Activated CD4-positive, alpha-beta T cell treated with anti-CD3 and anti-CD28 coated beads, Interleukin-2, amount 10 ng/mL, durations not matched to agents 7 days and 5 days (primary cell): ENCODE measurements around the gene ZHX3. TPM values are rescaled to one million over a fixed set of nuclear protein-coding genes. Genes with fewer than 3 reads are reported as not detected.

Experiments used
- CTCF ChIA-PET: fragments of 350-600 bp; sonication (Branson Sonifier 250); formaldehyde crosslinking; loops from one replicate; lab custom pipeline; 2021; ENCODE audit warnings: antibody characterized with exemption; lab: Charles Lee
- POLR2A ChIA-PET: fragments of 350-600 bp; sonication (Branson Sonifier 250); formaldehyde crosslinking; loops from one replicate; lab custom pipeline; 2021; ENCODE audit warnings: antibody characterized with exemption; lab: Charles Lee
- DNase-seq: peaks from one replicate; pipeline ENCODE4 v3.0.0-alpha.2; 2020
- H3K27ac Mint-ChIP-seq: one replicate; pipeline ENCODE4 v1.8.0; 2021; ENCODE audit warnings: mild to moderate bottlenecking, moderate library complexity, mixed read lengths
- H3K27me3 Mint-ChIP-seq: one replicate; pipeline ENCODE4 v1.8.0; 2021; ENCODE audit warnings: mixed read lengths
- H3K36me3 Mint-ChIP-seq: one replicate; pipeline ENCODE4 v1.8.0; 2021; ENCODE audit warnings: low read depth, mixed read lengths
- H3K4me1 Mint-ChIP-seq: one replicate; pipeline ENCODE4 v1.8.0; 2021; ENCODE audit warnings: mixed read lengths
- H3K4me3 Mint-ChIP-seq: one replicate; pipeline ENCODE4 v1.8.0; 2021; ENCODE audit warnings: mild to moderate bottlenecking, moderate library complexity, mixed read lengths
- H3K9me3 Mint-ChIP-seq: one replicate; pipeline ENCODE4 v1.8.0; 2021; ENCODE audit warnings: mixed read lengths
- total RNA-seq, 2 experiments: library from RNA; stranded (reverse); gene quantifications; one replicate each; pipeline ENCODE4 v1.2.3, GENCODE V29; 2021

The ZHX3 gene
- total RNA-seq, 2 experiments from 2014 or later, result 8.6 to 10.2 TPM

DNA sequence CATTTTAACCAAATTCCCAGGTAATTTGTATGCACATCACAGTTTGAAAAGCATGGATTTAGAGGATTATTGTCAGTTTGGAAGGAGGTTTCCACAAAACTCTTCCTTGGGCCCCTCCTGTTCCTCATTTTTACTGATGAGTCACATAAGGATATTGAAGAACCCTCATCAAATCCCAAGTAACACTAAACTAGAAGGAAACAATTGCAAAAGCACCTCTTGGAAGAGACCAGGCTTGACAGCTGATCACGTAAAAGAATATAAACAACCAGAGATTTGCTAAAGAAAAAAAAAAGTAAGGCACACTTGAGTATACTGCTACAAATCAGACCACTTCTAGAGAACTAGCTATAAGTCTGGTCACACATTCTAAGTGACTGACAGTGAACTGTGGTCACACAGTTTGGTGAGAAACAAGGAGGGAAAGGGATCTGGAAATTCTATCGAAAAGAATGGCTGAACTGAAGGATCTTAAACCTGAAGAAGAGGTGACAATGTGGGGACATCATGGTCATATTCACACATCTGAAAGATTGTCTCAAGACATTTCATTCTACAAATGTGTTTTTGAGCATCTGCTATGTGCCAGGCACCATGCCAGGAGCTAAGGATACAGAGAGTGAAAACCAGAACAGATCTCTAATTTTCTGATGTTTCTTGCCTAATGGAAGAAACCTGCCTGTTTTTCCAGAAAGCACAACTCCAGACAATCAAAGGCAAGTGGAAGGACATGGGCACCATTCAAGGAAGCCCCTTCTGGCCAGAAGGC, 24.1 kb downstream of the ZHX3 start:
- no peak for DNase-seq
- CTCF ChIA-PET, result interaction anchor here (1.4 to 1.5 kb wide), 2 partner anchors 9 to 31 kb away, joined by 3 to 5 read pairs; no protein-coding TSS in a partner anchor
- Mint-ChIP-seq H3K36me3 (no peaks in the 10 kb centered on the region), H3K27ac (no peak overlapping the region), H3K9me3 (no peaks in the 10 kb centered on the region), H3K27me3 (no peaks in the 10 kb centered on the region), H3K4me3 (no peak overlapping the region), H3K4me1 (no peaks in the 10 kb centered on the region)
- POLR2A ChIA-PET, result no interaction called here

DNA sequence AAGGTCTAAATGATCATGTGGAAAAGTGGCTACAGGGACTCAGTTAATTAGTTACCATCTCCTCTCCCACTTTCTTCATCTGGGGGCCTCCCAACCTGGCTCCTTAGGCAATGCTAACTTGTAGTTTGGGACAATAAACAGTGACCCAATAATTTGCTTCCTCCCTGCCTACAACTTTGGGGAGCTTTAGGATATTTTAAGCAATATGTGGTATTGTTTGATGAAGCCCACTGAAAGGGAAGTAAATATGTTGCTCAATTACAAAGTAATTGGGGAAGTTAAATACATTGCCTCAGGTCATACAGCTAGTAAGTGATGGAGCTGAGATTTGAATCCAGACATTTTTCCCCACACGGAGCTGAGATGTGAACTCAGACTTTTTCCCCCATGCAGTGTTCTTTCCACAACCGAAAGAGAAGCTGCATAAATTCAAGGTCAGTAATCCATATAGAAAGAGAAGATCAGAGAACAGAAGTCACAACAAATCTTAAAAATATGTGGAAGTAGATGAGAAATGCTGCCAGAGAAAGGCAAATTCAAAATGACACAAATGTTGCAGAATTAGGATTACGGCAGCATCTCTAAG, 26.6 kb downstream of the ZHX3 start:
- Mint-ChIP-seq H3K9me3 (peaks cover 10% of the 10 kb centered on the region), H3K36me3 (peaks cover 5% of the 10 kb centered on the region), H3K4me3 (no peak overlapping the region), H3K27ac (no peak overlapping the region), H3K27me3 (no peaks in the 10 kb centered on the region), H3K4me1 (no peaks in the 10 kb centered on the region)
- CTCF ChIA-PET, result no interaction called here
- DNase-seq, result no peak
- POLR2A ChIA-PET, result no interaction called here

DNA sequence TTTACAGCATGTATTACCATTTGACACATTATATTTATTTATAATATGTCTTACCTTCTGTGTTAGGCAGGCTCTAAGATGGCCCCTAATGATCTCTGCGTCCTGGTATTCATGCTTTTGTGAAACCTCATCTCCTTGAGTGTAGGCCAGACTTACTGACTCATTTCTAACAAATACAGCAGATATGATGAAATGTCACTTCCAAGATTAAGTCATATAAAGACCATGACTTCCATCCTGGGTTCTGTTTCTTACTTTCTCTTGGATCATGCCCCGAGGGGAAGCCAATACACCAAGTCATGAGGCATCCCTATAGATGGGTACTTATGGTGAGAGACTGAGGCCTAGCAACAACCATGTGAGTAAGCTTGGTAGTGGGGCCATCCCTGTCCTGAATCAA, 30.2 kb downstream of the ZHX3 start:
- ChIA-PET POLR2A (no interaction called here), CTCF (no interaction called here)
- Mint-ChIP-seq H3K9me3 (peaks cover 12% of the 10 kb centered on the region), H3K4me1 (no peaks in the 10 kb centered on the region), H3K4me3 (no peak overlapping the region), H3K27me3 (no peaks in the 10 kb centered on the region), H3K36me3 (peaks cover 5% of the 10 kb centered on the region), H3K27ac (no peak overlapping the region)
- no peak for DNase-seq

DNA sequence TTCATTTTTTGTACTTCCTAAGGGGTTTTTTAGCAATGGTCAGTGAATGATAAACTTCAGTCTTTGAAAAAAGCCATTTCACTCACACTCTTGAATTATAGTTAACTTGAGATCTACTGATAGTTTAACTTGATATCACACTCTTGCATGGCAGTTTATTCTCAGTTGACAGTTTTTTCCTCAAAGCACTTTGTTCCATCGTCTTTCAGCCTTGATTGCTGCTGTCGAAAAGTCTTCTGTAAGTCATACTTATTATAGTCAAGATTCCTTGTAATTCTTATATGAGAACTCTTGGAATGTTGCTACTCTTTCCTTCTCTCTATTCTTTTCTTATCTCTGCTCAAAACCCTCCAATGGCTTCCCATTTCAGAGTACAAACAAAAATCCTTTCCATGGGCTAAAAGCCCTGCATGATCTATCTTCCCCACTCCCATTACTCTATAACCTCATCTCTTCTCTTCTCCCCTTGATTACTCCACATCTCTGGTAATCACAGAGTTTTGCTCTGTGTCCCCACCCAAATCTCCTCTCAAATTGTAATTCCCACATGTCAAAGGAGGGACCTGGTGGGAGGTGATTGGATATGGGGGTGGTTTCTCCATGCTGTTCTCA, 31.2 kb downstream of the ZHX3 start:
- ChIA-PET CTCF (no interaction called here), POLR2A (no interaction called here)
- DNase-seq, result no peak
- Mint-ChIP-seq H3K36me3 (peaks cover 5% of the 10 kb centered on the region), H3K27ac (no peak overlapping the region), H3K9me3 (peaks cover 12% of the 10 kb centered on the region), H3K4me1 (no peaks in the 10 kb centered on the region), H3K4me3 (no peak overlapping the region), H3K27me3 (no peaks in the 10 kb centered on the region)

DNA sequence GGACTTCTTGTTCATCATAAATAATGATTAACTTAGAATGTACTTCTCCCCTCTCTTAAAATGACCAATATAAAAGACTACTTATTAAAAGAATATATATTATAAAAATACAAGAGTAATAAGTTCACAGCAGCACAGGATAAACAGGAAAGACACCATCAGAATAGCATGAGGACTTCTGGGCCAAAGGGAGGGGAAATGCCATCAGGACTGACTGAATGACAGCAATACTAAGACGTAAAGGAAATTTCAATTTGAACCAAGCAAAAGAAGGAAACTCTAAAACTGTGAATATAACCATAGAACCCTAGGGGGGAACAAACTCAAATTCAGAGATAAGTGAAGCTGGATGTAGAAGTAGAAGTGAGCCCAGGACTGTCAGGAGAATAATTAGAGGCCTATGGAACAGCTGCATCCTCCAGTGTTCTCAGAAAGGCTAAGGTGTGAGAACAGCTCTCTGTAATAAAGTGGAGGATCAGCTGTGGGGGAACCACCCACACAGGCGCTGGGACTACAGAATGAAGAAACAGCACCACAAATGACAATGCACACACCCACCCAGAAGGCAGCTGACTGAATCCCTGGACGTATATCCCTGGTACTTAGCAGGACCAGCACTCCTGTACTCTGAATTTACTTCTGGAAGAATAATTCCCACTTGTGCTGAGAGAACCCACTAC, 37.8 kb downstream of the ZHX3 start:
- no peak for DNase-seq
- ChIA-PET POLR2A (no interaction called here), CTCF (no interaction called here)
- no peaks in the 10 kb centered on the region for H3K4me1 Mint-ChIP-seq
- no peak overlapping the region for H3K27ac Mint-ChIP-seq
- H3K27me3 Mint-ChIP-seq, result no peaks in the 10 kb centered on the region
- H3K4me3 Mint-ChIP-seq, result no peak overlapping the region
- no peaks in the 10 kb centered on the region for H3K9me3 Mint-ChIP-seq
- H3K36me3 Mint-ChIP-seq, result no peaks in the 10 kb centered on the region

DNA sequence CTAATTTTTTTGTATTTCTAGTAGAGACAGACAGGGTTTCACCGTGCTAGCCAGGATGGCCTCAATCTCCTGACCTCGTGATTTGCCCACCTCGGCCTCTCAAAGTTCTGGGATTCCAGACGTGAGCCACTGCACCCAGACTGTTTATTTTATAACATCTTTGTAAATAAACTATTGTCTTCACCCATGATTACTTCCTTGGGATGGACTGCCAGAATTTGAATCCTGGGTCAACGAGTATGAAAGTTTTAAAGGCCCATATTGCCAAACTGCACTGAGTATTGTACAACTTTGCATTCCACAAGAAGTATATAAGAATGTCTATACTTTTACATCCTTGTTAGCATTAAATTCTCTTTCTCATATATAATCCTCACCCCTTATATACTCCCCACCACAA, 38.6 kb downstream of the ZHX3 start:
- Mint-ChIP-seq H3K36me3 (no peaks in the 10 kb centered on the region), H3K4me3 (no peak overlapping the region), H3K4me1 (no peaks in the 10 kb centered on the region), H3K9me3 (no peaks in the 10 kb centered on the region), H3K27ac (no peak overlapping the region), H3K27me3 (no peaks in the 10 kb centered on the region)
- no peak for DNase-seq
- CTCF ChIA-PET, result no interaction called here
- POLR2A ChIA-PET, result no interaction called here

DNA sequence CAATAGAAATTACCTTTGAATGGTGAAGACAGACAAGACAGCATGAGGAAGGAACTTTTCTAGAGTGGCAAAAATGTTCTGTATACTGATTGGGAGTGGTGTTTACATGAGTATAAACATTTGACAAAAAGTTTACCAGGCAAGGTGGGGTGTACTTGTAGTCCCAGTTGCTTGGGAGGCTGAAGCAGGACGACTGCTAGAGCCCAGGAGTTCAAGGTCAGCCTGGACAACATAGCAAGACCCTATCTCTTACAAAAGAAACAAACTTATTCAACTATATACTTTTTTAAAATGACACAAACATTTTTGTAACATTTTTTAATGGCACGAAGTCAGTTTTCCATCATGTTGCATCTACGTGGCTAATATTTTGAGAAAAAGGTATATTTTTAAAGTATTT, 40.5 kb downstream of the ZHX3 start:
- Mint-ChIP-seq H3K4me3 (no peak overlapping the region), H3K36me3 (no peaks in the 10 kb centered on the region), H3K9me3 (no peaks in the 10 kb centered on the region), H3K27ac (no peak overlapping the region), H3K27me3 (no peaks in the 10 kb centered on the region), H3K4me1 (no peaks in the 10 kb centered on the region)
- ChIA-PET CTCF (interaction anchor here (0.9 kb wide), 1 partner anchor 75 kb away, joined by 3 read pairs; no protein-coding TSS in a partner anchor), POLR2A (no interaction called here)
- no peak for DNase-seq

DNA sequence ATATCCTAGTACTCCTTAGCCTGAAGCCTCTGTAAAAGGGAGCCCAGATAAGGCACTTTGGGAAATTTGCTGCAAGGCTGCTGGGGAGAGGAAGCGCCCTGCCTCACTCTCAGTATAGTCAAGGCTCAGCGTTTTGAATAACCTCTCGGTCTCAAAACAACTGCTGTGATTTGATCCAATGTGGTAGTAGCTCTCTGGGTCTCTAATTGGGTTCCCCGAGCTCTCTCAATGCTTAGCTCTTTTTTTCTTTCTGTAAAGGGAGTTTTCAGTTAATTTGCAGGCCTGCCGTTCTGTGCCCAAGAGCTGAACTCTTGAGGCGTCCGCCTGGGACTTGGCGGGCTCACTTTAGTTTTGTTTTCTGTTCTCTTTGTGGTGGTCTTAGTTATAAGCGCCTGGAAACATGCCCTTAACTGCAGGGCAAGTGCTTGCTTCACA, 41.2 kb downstream of the ZHX3 start:
- H3K27ac Mint-ChIP-seq, result no peak overlapping the region
- ChIA-PET CTCF (interaction anchor here (0.9 kb wide), 1 partner anchor 74 kb away, joined by 3 read pairs; no protein-coding TSS in a partner anchor), POLR2A (no interaction called here)
- H3K9me3 Mint-ChIP-seq, result no peaks in the 10 kb centered on the region
- H3K27me3 Mint-ChIP-seq, result no peaks in the 10 kb centered on the region
- no peak for DNase-seq
- H3K36me3 Mint-ChIP-seq, result no peaks in the 10 kb centered on the region
- H3K4me1 Mint-ChIP-seq, result no peaks in the 10 kb centered on the region
- H3K4me3 Mint-ChIP-seq, result no peak overlapping the region

DNA sequence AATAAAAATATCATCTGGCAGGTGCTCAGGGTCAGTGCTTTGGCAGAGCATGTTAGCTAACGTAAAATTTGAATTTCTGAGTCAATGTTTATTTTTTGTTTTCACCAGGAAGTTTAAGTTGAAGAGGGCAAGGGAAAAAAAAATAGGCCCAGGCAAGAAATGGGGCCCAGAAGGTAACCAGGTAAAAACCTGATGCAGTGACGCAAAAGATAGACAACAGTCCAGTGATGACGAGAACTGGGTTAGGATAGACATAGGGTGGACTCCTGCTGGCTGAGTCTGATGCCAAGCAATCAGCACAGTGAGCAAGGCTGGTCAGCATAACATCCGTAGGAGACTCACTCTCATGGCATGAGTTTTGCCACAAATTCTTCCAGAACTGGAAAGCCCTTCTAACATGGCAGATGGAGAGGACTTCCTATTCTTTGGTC, 42.2 kb downstream of the ZHX3 start:
- POLR2A ChIA-PET, result interaction anchor here (0.6 kb wide), 1 partner anchor 24 kb away, joined by 4 read pairs; no protein-coding TSS in a partner anchor
- Mint-ChIP-seq H3K27ac (no peak overlapping the region), H3K4me3 (no peak overlapping the region), H3K9me3 (no peaks in the 10 kb centered on the region), H3K27me3 (no peaks in the 10 kb centered on the region), H3K36me3 (no peaks in the 10 kb centered on the region), H3K4me1 (no peaks in the 10 kb centered on the region)
- no peak for DNase-seq
- CTCF ChIA-PET, result interaction anchor here (1.4 kb wide), 1 partner anchor 10 kb away, joined by 3 read pairs; no protein-coding TSS in a partner anchor

DNA sequence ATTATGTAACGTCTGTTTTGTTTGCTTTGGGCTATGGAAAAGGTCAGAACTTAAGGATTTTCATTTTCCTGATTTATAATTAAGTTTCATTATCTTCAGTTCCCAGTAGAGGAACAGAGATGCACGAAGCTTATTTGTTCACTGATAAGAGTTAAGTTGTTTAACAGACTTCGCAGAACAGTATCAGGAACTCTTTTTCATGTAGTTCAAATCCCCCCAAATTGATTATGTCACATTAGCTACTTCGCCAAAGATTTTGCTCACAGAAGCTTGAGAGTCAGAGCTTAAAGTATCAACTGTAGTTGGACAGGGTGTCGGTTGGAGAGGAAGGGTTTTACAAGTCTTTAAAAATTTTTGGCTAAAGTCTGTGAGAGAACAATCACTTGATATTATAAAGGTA, 43.4 kb downstream of the ZHX3 start:
- no peak for DNase-seq
- no peak overlapping the region for H3K27ac Mint-ChIP-seq
- no peaks in the 10 kb centered on the region for H3K36me3 Mint-ChIP-seq
- H3K27me3 Mint-ChIP-seq, result no peaks in the 10 kb centered on the region
- no peaks in the 10 kb centered on the region for H3K4me1 Mint-ChIP-seq
- H3K4me3 Mint-ChIP-seq, result no peak overlapping the region
- CTCF ChIA-PET, result interaction anchor here (1.4 kb wide), 1 partner anchor 11 kb away, joined by 3 read pairs; no protein-coding TSS in a partner anchor
- POLR2A ChIA-PET, result no interaction called here
- no peaks in the 10 kb centered on the region for H3K9me3 Mint-ChIP-seq

DNA sequence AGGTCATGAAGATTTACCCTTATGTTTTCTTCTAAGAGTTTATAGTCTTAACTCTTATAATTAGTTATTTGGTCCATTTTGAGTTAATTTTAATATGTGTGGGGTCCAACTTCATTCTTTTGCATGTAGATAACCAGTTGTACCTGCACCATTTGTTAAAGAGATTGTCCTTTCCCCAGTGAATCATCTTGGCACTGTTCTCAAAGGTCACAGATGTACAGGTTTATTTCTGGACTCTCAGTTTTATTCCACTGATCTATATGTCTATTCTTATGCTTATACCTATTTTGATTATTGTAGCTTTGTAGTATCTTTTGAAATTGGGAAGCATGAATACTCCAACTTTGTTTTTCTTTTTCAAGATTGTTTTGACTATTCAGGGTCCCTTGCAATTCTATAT, 44.1 kb downstream of the ZHX3 start:
- Mint-ChIP-seq H3K9me3 (no peaks in the 10 kb centered on the region), H3K4me1 (no peaks in the 10 kb centered on the region), H3K27ac (no peak overlapping the region), H3K4me3 (no peak overlapping the region), H3K27me3 (no peaks in the 10 kb centered on the region), H3K36me3 (no peaks in the 10 kb centered on the region)
- no peak for DNase-seq
- CTCF ChIA-PET, result no interaction called here
- POLR2A ChIA-PET, result no interaction called here

DNA sequence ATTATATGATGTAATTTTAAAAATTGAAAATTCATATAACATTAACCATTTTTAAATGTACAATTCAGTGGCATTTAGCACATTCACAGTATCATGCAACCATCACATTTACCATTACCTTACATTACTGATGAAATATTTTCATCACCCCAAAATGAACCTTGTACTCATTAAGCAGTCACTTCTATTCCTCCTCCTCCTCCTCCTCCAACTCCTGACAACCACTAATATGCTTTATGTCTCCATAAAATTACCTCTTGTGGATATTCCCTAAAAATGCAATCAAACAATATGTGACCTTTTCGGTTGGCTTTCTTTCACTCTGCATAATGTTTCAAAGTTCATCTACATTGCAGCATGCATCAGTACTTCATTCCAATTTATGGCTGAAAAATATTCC, 45.2 kb downstream of the ZHX3 start:
- Mint-ChIP-seq H3K27ac (no peak overlapping the region), H3K27me3 (no peaks in the 10 kb centered on the region), H3K4me3 (no peak overlapping the region), H3K36me3 (no peaks in the 10 kb centered on the region), H3K9me3 (no peaks in the 10 kb centered on the region), H3K4me1 (no peaks in the 10 kb centered on the region)
- POLR2A ChIA-PET, result no interaction called here
- CTCF ChIA-PET, result no interaction called here
- no peak for DNase-seq
